ENCODE measurements around the gene MPEG1. TPM values are rescaled to one million over a fixed set of nuclear protein-coding genes. Genes with fewer than 3 reads are reported as not detected.

The MPEG1 gene
- polyA plus RNA-seq, 1 donor (not counting 4 experiments of a cell fraction or from before 2014, with no cell fraction given), result not detected

GRCh38 chr11:59198726-59199125, 14.0 kb downstream of the MPEG1 start:
- Histone ChIP-seq H3K9me3 (ENCODE audit: control insufficient read depth, low read depth, low read length) (no peaks in the 10 kb centered on the region), H3K4me2 (ENCODE audit: control insufficient read depth, extremely low read depth, insufficient read depth, low read depth, low read length) (no peak overlapping the region), H2AFZ (ENCODE audit: control insufficient read depth, low read length) (no peak overlapping the region), H3K9ac (ENCODE audit: control insufficient read depth, extremely low read depth, insufficient read depth, low read length) (no peak overlapping the region), H3K4me3 (ENCODE audit: control insufficient read depth in 2 of 3, extremely low read depth in 1 of 3, insufficient read depth in 2 of 3, low read depth in 1 of 3, low read length in 3 of 3) (no peak overlapping the region), H3K27ac (ENCODE audit: control insufficient read depth, insufficient read depth, low read length) (no peak overlapping the region), H4K20me1 (ENCODE audit: control insufficient read depth, extremely low read depth, insufficient read depth, low read length) (no peaks in the 10 kb centered on the region), H3K9me1 (ENCODE audit: control insufficient read depth, extremely low read depth, insufficient read depth, low read length) (no peaks in the 10 kb centered on the region), H3K27me3 (ENCODE audit: control insufficient read depth, extremely low read depth, insufficient read depth, low read length) (no peaks in the 10 kb centered on the region), H3K36me3 (ENCODE audit: control insufficient read depth in 2 of 2, extremely low read depth in 1 of 2, insufficient read depth in 2 of 2, low read length in 2 of 2) (peaks cover 2 to 12% of the 10 kb centered on the region in 2 experiments), H3K79me2 (ENCODE audit: control insufficient read depth, insufficient read depth, low read length) (no peaks in the 10 kb centered on the region), H3K4me1 (ENCODE audit: control insufficient read depth, extremely low read depth, insufficient read depth, low read length) (peaks cover 3% of the 10 kb centered on the region)
- dilution Hi-C loops (cut with MboI; ENCODE audit: extremely low pct_ligation_motif_present, low sequenced_read_pairs), result no loop called here
- FAIRE-seq (no peak), DNase-seq (ENCODE audit: low read depth, low spot score) (no peak)
- TF ChIP-seq EZH2 (IDR thresholded peaks at IDR 0.05; ENCODE audit: low read length), result no peak
- no peak for TF ChIP-seq CTCF (optimal IDR thresholded peaks at IDR 0.05 in 1 of 3, IDR thresholded peaks at IDR 0.05 in 1 of 3, conservative IDR thresholded peaks at IDR 0.05 in 1 of 3; ENCODE audit: extremely low read depth in 1 of 3, insufficient read depth in 2 of 3, low read length in 3 of 3)

DNA sequence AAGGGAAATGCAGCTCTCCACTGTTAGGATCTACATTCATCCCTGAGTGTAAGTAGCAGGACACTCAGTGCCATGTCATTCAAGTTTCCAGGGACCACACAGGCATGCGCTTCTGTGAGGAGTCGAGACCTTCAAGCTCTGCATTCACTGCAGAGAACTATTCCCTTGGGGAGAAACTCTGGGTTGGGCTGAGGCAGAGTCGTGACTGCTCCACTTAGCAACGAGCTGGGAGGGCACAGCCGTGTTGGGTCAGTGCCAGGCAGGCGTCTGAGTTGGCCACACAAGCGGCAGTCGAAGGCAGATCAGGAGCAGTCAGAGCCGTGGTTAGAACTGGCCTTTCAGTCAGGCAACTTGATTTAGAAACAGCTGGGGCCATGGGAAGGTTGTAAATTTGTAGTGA, 14.7 kb downstream of the MPEG1 start:
- H3K27ac ChIP-seq (ENCODE audit: control insufficient read depth, insufficient read depth, low read length), result no peak overlapping the region
- no peak for FAIRE-seq
- no peaks in the 10 kb centered on the region for H4K20me1 ChIP-seq (ENCODE audit: control insufficient read depth, extremely low read depth, insufficient read depth, low read length)
- no peak for TF ChIP-seq EZH2 (IDR thresholded peaks at IDR 0.05; ENCODE audit: low read length)
- TF ChIP-seq CTCF (optimal IDR thresholded peaks at IDR 0.05 in 1 of 3, IDR thresholded peaks at IDR 0.05 in 1 of 3, conservative IDR thresholded peaks at IDR 0.05 in 1 of 3; ENCODE audit: extremely low read depth in 1 of 3, insufficient read depth in 2 of 3, low read length in 3 of 3), result no peak
- peaks cover 2 to 12% of the 10 kb centered on the region in 2 experiments for H3K36me3 ChIP-seq (ENCODE audit: control insufficient read depth in 2 of 2, extremely low read depth in 1 of 2, insufficient read depth in 2 of 2, low read length in 2 of 2)
- H3K9ac ChIP-seq (ENCODE audit: control insufficient read depth, extremely low read depth, insufficient read depth, low read length), result no peak overlapping the region
- no peaks in the 10 kb centered on the region for H3K9me1 ChIP-seq (ENCODE audit: control insufficient read depth, extremely low read depth, insufficient read depth, low read length)
- H3K4me3 ChIP-seq (ENCODE audit: control insufficient read depth in 2 of 3, extremely low read depth in 1 of 3, insufficient read depth in 2 of 3, low read depth in 1 of 3, low read length in 3 of 3), result no peak overlapping the region
- dilution Hi-C loops (cut with MboI; ENCODE audit: extremely low pct_ligation_motif_present, low sequenced_read_pairs), result no loop called here
- H2AFZ ChIP-seq (ENCODE audit: control insufficient read depth, low read length), result no peak overlapping the region
- H3K79me2 ChIP-seq (ENCODE audit: control insufficient read depth, insufficient read depth, low read length), result no peaks in the 10 kb centered on the region
- no peaks in the 10 kb centered on the region for H3K9me3 ChIP-seq (ENCODE audit: control insufficient read depth, low read depth, low read length)
- no peak for DNase-seq (ENCODE audit: low read depth, low spot score)
- no peak overlapping the region for H3K4me2 ChIP-seq (ENCODE audit: control insufficient read depth, extremely low read depth, insufficient read depth, low read depth, low read length)
- H3K27me3 ChIP-seq (ENCODE audit: control insufficient read depth, extremely low read depth, insufficient read depth, low read length), result no peaks in the 10 kb centered on the region
- peaks cover 3% of the 10 kb centered on the region for H3K4me1 ChIP-seq (ENCODE audit: control insufficient read depth, extremely low read depth, insufficient read depth, low read length)
